Suprapubic skin (tissue), 4 donors: ENCODE data around the gene DTL. TPM values are rescaled to one million over a fixed set of nuclear protein-coding genes. Genes with fewer than 3 reads are reported as not detected.

ENCODE experiments used
- DNase-seq, 2 donors: peaks; one replicate each; pipeline ENCODE4 v3.0.0-alpha.2; 2019; ENCODE audit warnings: low spot score in 2 of 2
- H3K27ac ChIP-seq: fragments of 200-600 bp; sonication (generic); one replicate; pipeline ENCODE4 v1.5.1; 2019
- H3K27me3 ChIP-seq: fragments of 200-600 bp; sonication (generic); one replicate; pipeline ENCODE4 v1.5.1; 2019
- H3K36me3 ChIP-seq: fragments of 200-600 bp; sonication (generic); one replicate; pipeline ENCODE4 v1.5.1; 2019
- H3K4me1 ChIP-seq: fragments of 200-600 bp; sonication (generic); one replicate; pipeline ENCODE4 v1.5.1; 2019
- H3K4me3 ChIP-seq: fragments of 200-600 bp; sonication (generic); one replicate; pipeline ENCODE4 v1.5.1; 2019; ENCODE audit warnings: mild to moderate bottlenecking
- H3K9me3 ChIP-seq: fragments of 200-600 bp; sonication (generic); one replicate; pipeline ENCODE4 v1.5.1; 2019
- EP300 ChIP-seq: sonication (generic); formaldehyde crosslinking; IDR thresholded peaks from one replicate; pipeline ENCODE4 v1.6.1; 2017; ENCODE audit warnings: antibody characterized with exemption
- POLR2A ChIP-seq, 2 donors: fragments of 450-650 bp; IDR thresholded peaks; one replicate each; pipeline ENCODE4 v1.6.1; 2017; ENCODE audit warnings: antibody characterized with exemption in 2 of 2, mild to moderate bottlenecking in 2 of 2, moderate library complexity in 2 of 2
- POLR2AphosphoS5 ChIP-seq, 3 donors: sonication (generic); formaldehyde crosslinking; IDR thresholded peaks; one replicate each; pipeline ENCODE4 v1.6.1; 2017; ENCODE audit warnings: antibody characterized with exemption in 3 of 3
- WGBS: methylation state at CpG from one replicate; pipeline ENCODE4 v1.1.5; 2018; 5-methylcytosine and 5-hydroxymethylcytosine counted together
- total RNA-seq, 4 donors: library from RNA; depleted of rRNA; stranded (reverse); fragments of >200 nt; gene quantifications; one replicate each; pipeline ENCODE4 v1.1.0, GENCODE V29; 2016
- TF ChIP-seq, protein P1 (sequence below), 2 donors: fragments of 200-600 bp in 1 of 2; fragments of 450-650 bp in 1 of 2; sonication (generic) in 1 of 2; IDR thresholded peaks; one replicate each; pipeline ENCODE4 v1.5.1; 2016 to 2019; ENCODE audit warnings: antibody characterized with exemption in 2 of 2, mild to moderate bottlenecking in 1 of 2, moderate library complexity in 1 of 2

Gene DTL
- total RNA-seq, 4 donors from 2014 or later = 0.89 to 7.1 (median 4.4) TPM

GRCh38 chr1:212124690-212125582, 89.4 kb downstream of the DTL start:
- no peaks in the 10 kb centered on the region for H3K36me3 ChIP-seq
- WGBS = 72% methylated on average over 11 of the region's 11 CpGs
- DNase-seq = no peak
- no peaks in the 10 kb centered on the region for H3K9me3 ChIP-seq
- no peak overlapping the region for H3K4me3 ChIP-seq
- no peaks in the 10 kb centered on the region for H3K27me3 ChIP-seq
- H3K4me1 ChIP-seq = no peaks in the 10 kb centered on the region
- no peak overlapping the region for H3K27ac ChIP-seq
- TF ChIP-seq POLR2A (IDR thresholded peaks at IDR 0.05) = no peak
- no peak for TF ChIP-seq POLR2AphosphoS5 (IDR thresholded peaks at IDR 0.05)
- TF ChIP-seq, protein P1, sequence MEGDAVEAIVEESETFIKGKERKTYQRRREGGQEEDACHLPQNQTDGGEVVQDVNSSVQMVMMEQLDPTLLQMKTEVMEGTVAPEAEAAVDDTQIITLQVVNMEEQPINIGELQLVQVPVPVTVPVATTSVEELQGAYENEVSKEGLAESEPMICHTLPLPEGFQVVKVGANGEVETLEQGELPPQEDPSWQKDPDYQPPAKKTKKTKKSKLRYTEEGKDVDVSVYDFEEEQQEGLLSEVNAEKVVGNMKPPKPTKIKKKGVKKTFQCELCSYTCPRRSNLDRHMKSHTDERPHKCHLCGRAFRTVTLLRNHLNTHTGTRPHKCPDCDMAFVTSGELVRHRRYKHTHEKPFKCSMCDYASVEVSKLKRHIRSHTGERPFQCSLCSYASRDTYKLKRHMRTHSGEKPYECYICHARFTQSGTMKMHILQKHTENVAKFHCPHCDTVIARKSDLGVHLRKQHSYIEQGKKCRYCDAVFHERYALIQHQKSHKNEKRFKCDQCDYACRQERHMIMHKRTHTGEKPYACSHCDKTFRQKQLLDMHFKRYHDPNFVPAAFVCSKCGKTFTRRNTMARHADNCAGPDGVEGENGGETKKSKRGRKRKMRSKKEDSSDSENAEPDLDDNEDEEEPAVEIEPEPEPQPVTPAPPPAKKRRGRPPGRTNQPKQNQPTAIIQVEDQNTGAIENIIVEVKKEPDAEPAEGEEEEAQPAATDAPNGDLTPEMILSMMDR (IDR thresholded peaks at IDR 0.05) = no peak
- no peak for TF ChIP-seq EP300

DNA sequence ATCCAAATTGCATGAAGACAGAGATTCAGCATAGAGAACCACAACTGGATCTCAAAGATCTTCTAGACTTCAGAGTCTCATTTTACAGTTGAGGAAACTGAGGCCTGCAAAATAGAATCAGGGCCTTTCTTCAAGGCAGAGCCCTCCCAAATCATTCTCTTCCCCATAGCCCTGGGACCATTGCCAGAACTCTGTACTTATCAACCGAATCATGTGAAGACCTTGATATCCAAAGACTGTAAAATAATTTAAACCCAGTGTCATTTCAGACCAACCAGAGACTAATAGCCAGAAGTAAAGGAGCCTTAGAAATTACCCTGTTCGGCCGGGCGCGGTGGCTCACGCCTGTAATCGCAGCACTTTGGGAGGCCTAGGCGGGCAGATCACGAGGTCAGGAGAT, 90.1 kb downstream of the DTL start:
- TF ChIP-seq EP300 = no peak
- TF ChIP-seq, protein P1 (IDR thresholded peaks at IDR 0.05) = no peak
- TF ChIP-seq POLR2A (IDR thresholded peaks at IDR 0.05) = no peak
- TF ChIP-seq POLR2AphosphoS5 (IDR thresholded peaks at IDR 0.05) = no peak
- H3K36me3 ChIP-seq = no peaks in the 10 kb centered on the region
- no peaks in the 10 kb centered on the region for H3K27me3 ChIP-seq
- DNase-seq = no peak
- no peaks in the 10 kb centered on the region for H3K9me3 ChIP-seq
- WGBS = 95% methylated on average over 9 of the region's 9 CpGs
- H3K4me1 ChIP-seq = no peaks in the 10 kb centered on the region
- no peak overlapping the region for H3K4me3 ChIP-seq
- no peak overlapping the region for H3K27ac ChIP-seq

- Histone ChIP-seq H3K4me1 (no peaks in the 10 kb centered on the region), H3K27me3 (no peaks in the 10 kb centered on the region), H3K9me3 (no peaks in the 10 kb centered on the region), H3K36me3 (no peaks in the 10 kb centered on the region), H3K27ac (no peak overlapping the region), H3K4me3 (no peak overlapping the region)
- no peak for DNase-seq
- TF ChIP-seq, protein P1 (IDR thresholded peaks at IDR 0.05) = no peak
- no peak for TF ChIP-seq POLR2A (IDR thresholded peaks at IDR 0.05)
- no peak for TF ChIP-seq POLR2AphosphoS5 (IDR thresholded peaks at IDR 0.05)
- TF ChIP-seq EP300 = no peak
- WGBS = 85% methylated on average over 3 of the region's 4 CpGs
Observed at GRCh38 chr1:212127221-212127620, 91.7 kb downstream of the DTL start.

DNA sequence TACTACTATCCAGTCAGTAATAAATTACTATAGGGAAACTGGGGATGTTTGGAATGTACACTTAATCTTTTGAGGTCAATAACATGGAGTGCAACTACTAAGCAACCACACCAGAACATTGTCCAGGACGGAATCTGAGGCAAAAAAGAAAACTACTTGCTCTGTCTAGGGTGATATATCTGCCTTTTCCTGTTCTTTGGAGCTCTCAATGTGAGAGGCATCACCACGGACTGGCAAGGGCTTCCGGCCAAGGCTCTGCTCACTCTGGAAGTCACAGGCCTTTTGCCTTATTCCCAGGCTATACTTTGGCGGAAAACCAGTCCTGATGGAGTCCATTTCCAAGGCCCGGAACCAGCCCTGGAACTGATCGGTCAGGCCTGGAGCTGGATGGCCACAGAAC, 94.2 kb downstream of the DTL start:
- Histone ChIP-seq H3K27ac (no peak overlapping the region), H3K9me3 (no peaks in the 10 kb centered on the region), H3K27me3 (no peaks in the 10 kb centered on the region), H3K4me3 (no peak overlapping the region), H3K4me1 (no peaks in the 10 kb centered on the region), H3K36me3 (no peaks in the 10 kb centered on the region)
- DNase-seq = no peak
- TF ChIP-seq, protein P1 (IDR thresholded peaks at IDR 0.05) = no peak
- TF ChIP-seq POLR2AphosphoS5 (IDR thresholded peaks at IDR 0.05) (no peak), POLR2A (IDR thresholded peaks at IDR 0.05) (no peak), EP300 (no peak)
- WGBS = 85% methylated on average over 6 of the region's 6 CpGs

DNA sequence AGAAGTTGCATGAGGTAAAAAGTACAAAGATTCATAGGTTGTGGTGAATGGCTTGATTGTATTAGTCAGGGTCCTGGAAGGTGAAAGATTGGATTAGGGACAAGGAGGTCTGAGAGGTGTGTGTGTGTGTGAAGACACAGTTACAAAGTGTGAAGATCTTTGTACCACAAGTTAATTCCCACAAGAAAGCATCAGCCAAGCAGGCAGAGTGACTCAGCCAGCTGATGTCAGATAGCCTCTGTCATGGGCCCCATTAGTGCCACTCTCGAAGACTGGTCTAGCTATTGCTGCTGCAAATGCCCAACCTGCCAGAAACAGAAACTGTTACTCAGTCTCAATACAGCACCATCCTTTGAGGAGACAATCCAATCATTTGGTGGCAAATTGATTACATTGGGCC, 96.5 kb downstream of the DTL start:
- no peaks in the 10 kb centered on the region for H3K36me3 ChIP-seq
- H3K4me3 ChIP-seq = no peak overlapping the region
- no peak for TF ChIP-seq POLR2AphosphoS5 (IDR thresholded peaks at IDR 0.05)
- no peak for TF ChIP-seq POLR2A (IDR thresholded peaks at IDR 0.05)
- TF ChIP-seq, protein P1 (IDR thresholded peaks at IDR 0.05) = no peak
- no peak for TF ChIP-seq EP300
- no peaks in the 10 kb centered on the region for H3K27me3 ChIP-seq
- no peak for DNase-seq
- no peaks in the 10 kb centered on the region for H3K4me1 ChIP-seq
- no peak overlapping the region for H3K27ac ChIP-seq
- WGBS = 100% methylated on average over 1 of the region's 1 CpG
- H3K9me3 ChIP-seq = no peaks in the 10 kb centered on the region
